Activated CD4-positive, alpha-beta memory T cell treated with anti-CD3 and anti-CD28 coated beads for 36 hours (primary cell): ENCODE measurements around the gene VPS39. TPM values are rescaled to one million over a fixed set of nuclear protein-coding genes. Genes with fewer than 3 reads are reported as not detected.

Source experiments
- CTCF ChIA-PET: fragments of 350-600 bp; sonication (Branson Sonifier 250); formaldehyde crosslinking; loops from one replicate; lab custom pipeline; 2021; ENCODE audit warnings: antibody characterized with exemption, inconsistent platforms; lab: Charles Lee
- POLR2A ChIA-PET: fragments of 350-600 bp; sonication (Branson Sonifier 250); formaldehyde crosslinking; loops from one replicate; lab custom pipeline; 2021; ENCODE audit warnings: antibody characterized with exemption; lab: Charles Lee
- DNase-seq: peaks from one replicate; pipeline ENCODE4 v3.0.0-alpha.2; 2020
- H3K27ac Mint-ChIP-seq: one replicate; pipeline ENCODE4 v1.8.0; 2021; ENCODE audit warnings: mixed read lengths
- H3K27me3 Mint-ChIP-seq: one replicate; pipeline ENCODE4 v1.8.0; 2021; ENCODE audit warnings: mixed read lengths
- H3K36me3 Mint-ChIP-seq: one replicate; pipeline ENCODE4 v1.8.0; 2021; ENCODE audit warnings: mixed read lengths
- H3K4me1 Mint-ChIP-seq: one replicate; pipeline ENCODE4 v1.8.0; 2021; ENCODE audit warnings: low read depth, mixed read lengths
- H3K4me3 Mint-ChIP-seq: one replicate; pipeline ENCODE4 v1.8.0; 2021; ENCODE audit warnings: mild to moderate bottlenecking, mixed read lengths
- H3K9me3 Mint-ChIP-seq: one replicate; pipeline ENCODE4 v1.8.0; 2021; ENCODE audit warnings: mixed read lengths
- intact Hi-C: fragments of 100-400 bp; cut with micrococcal nuclease; formaldehyde crosslinking; loops from one replicate; pipeline ENCODE4 v1.15.1; 2023
- total RNA-seq, 2 experiments: library from RNA; stranded (reverse); gene quantifications; one replicate each; pipeline ENCODE4 v1.2.3, GENCODE V29; 2021

The VPS39 gene
- total RNA-seq, 2 experiments from 2014 or later = 52.6 to 57.8 TPM

GRCh38 chr15:42148808-42149492 is 59.2 kb downstream of the VPS39 start:
- ChIA-PET CTCF (interaction anchor here (1.3 kb wide), 1 partner anchor 11 kb away, joined by 4 read pairs; no protein-coding TSS in a partner anchor), POLR2A (no interaction called here)
- no peaks in the 10 kb centered on the region for H3K36me3 Mint-ChIP-seq
- no peaks in the 10 kb centered on the region for H3K4me1 Mint-ChIP-seq
- H3K4me3 Mint-ChIP-seq = no peak overlapping the region
- no peak for DNase-seq
- H3K9me3 Mint-ChIP-seq = no peaks in the 10 kb centered on the region
- H3K27ac Mint-ChIP-seq = no peak overlapping the region
- H3K27me3 Mint-ChIP-seq = no peaks in the 10 kb centered on the region
- intact Hi-C loops = no loop called here

DNA sequence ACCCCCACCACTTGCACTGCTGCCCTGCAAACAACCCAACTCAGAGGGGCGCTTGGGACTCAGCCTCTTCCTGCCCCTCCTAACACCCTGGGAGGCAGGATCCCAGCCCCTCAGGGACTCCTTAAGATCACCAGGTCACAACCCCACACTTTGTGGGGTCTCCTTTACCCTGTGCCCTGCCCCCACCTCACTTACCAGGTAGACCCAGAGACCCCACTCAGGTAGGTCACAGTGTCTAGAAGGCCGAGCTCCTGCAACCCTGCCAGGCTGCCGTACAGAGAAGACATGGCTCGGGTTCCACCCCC is 60.7 kb downstream of the VPS39 start:
- Mint-ChIP-seq H3K4me3 (no peak overlapping the region), H3K27me3 (peaks cover 2% of the 10 kb centered on the region), H3K9me3 (no peaks in the 10 kb centered on the region), H3K27ac (no peak overlapping the region), H3K36me3 (no peaks in the 10 kb centered on the region), H3K4me1 (no peaks in the 10 kb centered on the region)
- ChIA-PET POLR2A (no interaction called here), CTCF (no interaction called here)
- DNase-seq = no peak
- intact Hi-C loops = no loop called here

DNA sequence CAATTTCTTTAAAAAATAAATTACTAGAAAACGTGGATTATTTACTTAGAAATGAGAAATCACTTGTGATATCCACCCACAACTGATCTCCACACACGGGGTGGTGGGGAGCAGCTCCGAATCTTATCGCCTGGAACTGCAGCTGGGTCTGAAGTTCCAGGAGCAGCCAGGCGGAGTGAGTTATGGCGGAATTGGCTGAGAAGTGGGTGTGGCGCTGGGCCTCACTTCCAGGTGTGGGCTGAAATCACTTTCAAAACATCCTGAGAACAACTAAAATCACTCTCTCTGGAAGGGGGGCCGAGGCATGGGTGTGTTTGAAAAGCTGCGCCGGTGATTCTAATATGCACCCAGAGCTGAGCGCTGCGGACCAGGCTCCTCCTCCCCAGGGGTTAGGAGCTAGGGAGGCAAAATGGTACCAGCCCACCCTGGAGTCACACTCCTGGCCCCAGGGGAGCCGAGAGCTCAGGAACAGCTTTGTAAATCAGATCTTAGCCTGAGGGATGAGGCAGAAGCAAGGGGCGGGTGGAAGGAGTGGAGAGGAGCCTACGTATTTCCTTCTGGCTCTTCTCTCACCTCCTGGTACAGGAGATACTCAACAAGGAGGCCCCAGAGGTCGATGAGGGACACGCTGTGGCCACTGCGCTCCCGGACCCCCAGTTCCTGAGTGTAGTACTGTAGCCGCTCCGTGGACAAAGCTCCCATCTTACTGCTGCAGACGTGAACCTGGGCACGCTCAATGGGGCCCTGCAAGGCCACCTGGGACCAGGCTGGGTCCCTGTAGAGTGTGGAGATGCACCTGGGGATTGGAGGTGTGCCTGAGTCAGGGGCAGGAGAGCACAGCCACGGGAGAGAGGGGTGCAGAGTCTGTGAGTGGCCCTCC is 61.3 kb downstream of the VPS39 start:
- ChIA-PET CTCF (interaction anchor here (0.7 to 1.3 kb wide), 3 partner anchors 9 to 15 kb away, joined by 3 to 4 read pairs (median 3); no protein-coding TSS in a partner anchor), POLR2A (no interaction called here)
- H3K36me3 Mint-ChIP-seq = no peaks in the 10 kb centered on the region
- no peaks in the 10 kb centered on the region for H3K4me1 Mint-ChIP-seq
- H3K27ac Mint-ChIP-seq = no peak overlapping the region
- H3K27me3 Mint-ChIP-seq = peaks cover 2% of the 10 kb centered on the region
- no peaks in the 10 kb centered on the region for H3K9me3 Mint-ChIP-seq
- intact Hi-C loops = no loop called here
- no peak for DNase-seq
- no peak overlapping the region for H3K4me3 Mint-ChIP-seq

GRCh38 chr15:42145546-42146455 is 62.3 kb downstream of the VPS39 start:
- H3K27me3 Mint-ChIP-seq = peaks cover 2% of the 10 kb centered on the region
- no peak for DNase-seq
- intact Hi-C loops = no loop called here
- no peak overlapping the region for H3K4me3 Mint-ChIP-seq
- H3K36me3 Mint-ChIP-seq = no peaks in the 10 kb centered on the region
- H3K27ac Mint-ChIP-seq = no peak overlapping the region
- no peaks in the 10 kb centered on the region for H3K9me3 Mint-ChIP-seq
- POLR2A ChIA-PET = no interaction called here
- H3K4me1 Mint-ChIP-seq = no peaks in the 10 kb centered on the region
- CTCF ChIA-PET = interaction anchor here (0.7 to 1.3 kb wide), 3 partner anchors 8 to 14 kb away, joined by 3 to 4 read pairs (median 3); no protein-coding TSS in a partner anchor

DNA sequence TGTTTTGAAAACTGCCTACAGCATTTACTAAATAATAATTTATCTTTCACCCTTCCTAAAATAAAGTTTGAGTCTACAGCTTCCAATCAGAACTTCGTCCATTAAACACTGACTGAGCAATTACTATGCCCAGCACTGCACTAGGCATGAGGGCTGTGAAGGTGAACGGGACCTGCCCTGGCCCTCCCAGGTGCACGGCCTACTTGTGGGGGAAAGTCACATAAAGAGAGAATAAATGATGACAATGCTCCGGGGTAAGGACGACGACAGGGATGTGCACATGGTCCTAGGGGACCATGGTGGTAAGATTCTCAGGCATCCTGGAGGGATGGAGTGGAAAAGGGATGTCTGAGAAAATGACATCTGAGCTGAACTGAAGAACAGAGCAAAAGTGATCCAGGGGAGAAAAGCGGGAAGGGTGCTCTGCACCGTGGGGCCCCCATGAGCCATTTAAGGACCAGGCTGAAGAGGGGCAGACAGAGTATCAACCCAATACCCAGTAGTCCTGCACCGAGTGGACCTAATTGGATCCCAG is 63.2 kb downstream of the VPS39 start:
- CTCF ChIA-PET = interaction anchor here (0.9 kb wide), 1 partner anchor 10 kb away, joined by 3 read pairs; no protein-coding TSS in a partner anchor
- DNase-seq = no peak
- H3K36me3 Mint-ChIP-seq = no peaks in the 10 kb centered on the region
- intact Hi-C loops = no loop called here
- H3K27me3 Mint-ChIP-seq = peaks cover 2% of the 10 kb centered on the region
- POLR2A ChIA-PET = no interaction called here
- H3K9me3 Mint-ChIP-seq = no peaks in the 10 kb centered on the region
- no peak overlapping the region for H3K4me3 Mint-ChIP-seq
- H3K4me1 Mint-ChIP-seq = no peaks in the 10 kb centered on the region
- H3K27ac Mint-ChIP-seq = no peak overlapping the region

DNA sequence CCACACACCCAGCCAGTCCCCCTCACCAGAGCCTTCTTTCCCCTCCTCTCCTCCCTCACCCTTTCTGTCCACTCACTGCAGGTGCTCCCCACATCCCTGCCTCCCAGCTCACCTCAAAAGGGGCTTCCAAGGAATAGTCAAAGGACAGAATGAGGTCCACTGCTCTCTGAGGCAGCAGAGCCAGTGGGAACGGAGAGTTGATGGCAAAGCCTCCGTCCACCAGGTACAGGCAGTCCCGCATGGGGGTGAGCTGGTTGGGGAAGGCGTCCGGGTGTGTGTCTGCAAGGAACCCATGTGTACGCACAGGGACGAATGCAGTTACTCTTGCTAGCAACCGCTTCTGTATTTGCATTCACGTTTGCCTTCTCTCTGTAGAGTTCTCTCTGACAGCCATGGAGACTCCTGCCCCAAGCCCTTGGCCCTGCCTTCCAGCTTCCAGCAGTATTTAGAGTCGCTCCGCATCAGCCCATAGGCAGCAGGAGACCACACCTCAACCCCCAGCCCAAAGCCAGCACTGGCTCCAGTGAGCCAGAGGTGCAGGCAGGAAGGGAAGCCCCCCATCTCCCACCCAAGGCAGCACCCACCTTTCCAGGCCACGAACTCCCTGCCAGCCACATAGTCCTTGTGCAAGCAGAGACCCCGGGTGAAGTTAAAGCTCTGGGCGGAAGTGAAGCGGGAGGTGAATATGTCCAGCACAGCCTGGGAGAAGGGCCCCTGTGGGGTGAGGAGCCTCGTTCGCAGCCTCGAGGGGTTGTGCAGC is 64.1 kb downstream of the VPS39 start:
- CTCF ChIA-PET = interaction anchor here (0.9 kb wide), 1 partner anchor 9 kb away, joined by 3 read pairs; no protein-coding TSS in a partner anchor
- POLR2A ChIA-PET = no interaction called here
- intact Hi-C loops = no loop called here

GRCh38 chr15:42143356-42143755 is 64.7 kb downstream of the VPS39 start:
- no peak overlapping the region for H3K4me3 Mint-ChIP-seq
- no peak for DNase-seq

More for the DNA sequence above, 64.1 kb downstream of the VPS39 start:
- H3K36me3 Mint-ChIP-seq = no peaks in the 10 kb centered on the region
- H3K27me3 Mint-ChIP-seq = peaks cover 2% of the 10 kb centered on the region
- H3K9me3 Mint-ChIP-seq = no peaks in the 10 kb centered on the region
- no peak for DNase-seq
- no peak overlapping the region for H3K27ac Mint-ChIP-seq
- no peak overlapping the region for H3K4me3 Mint-ChIP-seq
- no peaks in the 10 kb centered on the region for H3K4me1 Mint-ChIP-seq

GRCh38 chr15:42141795-42142667 is 66.1 kb downstream of the VPS39 start:
- Mint-ChIP-seq H3K4me1 (no peaks in the 10 kb centered on the region), H3K4me3 (no peak overlapping the region), H3K27me3 (peaks cover 2% of the 10 kb centered on the region), H3K36me3 (no peaks in the 10 kb centered on the region), H3K9me3 (no peaks in the 10 kb centered on the region), H3K27ac (no peak overlapping the region)
- intact Hi-C loops = no loop called here
- DNase-seq = no peak
- CTCF ChIA-PET = interaction anchor here (0.6 to 1.7 kb wide), 2 partner anchors 58 to 162 kb away, joined by 3 to 5 read pairs; no protein-coding TSS in a partner anchor
- POLR2A ChIA-PET = no interaction called here

More at GRCh38 chr15:42143356-42143755, 64.7 kb downstream of the VPS39 start:
- peaks cover 2% of the 10 kb centered on the region for H3K27me3 Mint-ChIP-seq
- ChIA-PET POLR2A (no interaction called here), CTCF (no interaction called here)
- H3K27ac Mint-ChIP-seq = no peak overlapping the region
- H3K36me3 Mint-ChIP-seq = no peaks in the 10 kb centered on the region
- no peaks in the 10 kb centered on the region for H3K9me3 Mint-ChIP-seq
- H3K4me1 Mint-ChIP-seq = no peaks in the 10 kb centered on the region
- intact Hi-C loops = no loop called here

DNA sequence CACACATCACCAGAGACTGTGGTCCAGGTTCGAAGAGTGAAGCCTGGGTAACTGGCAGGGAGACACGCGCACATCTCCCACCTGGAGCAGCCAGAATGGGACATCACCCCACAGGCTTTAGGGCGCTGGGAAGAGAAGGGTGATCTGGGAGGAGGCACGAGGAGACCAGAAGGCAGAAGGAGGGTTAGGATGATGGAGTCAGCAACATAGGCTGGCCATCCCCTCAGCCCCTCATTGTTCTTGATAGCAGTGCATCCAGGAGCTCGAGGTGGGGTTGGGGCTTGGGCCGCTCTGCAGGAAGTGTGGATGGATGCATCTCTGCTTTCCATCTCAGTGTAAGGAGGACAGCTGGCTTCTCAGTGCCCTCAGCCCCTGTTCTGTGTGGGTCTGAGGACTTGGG is 66.9 kb downstream of the VPS39 start:
- Mint-ChIP-seq H3K4me1 (no peaks in the 10 kb centered on the region), H3K27ac (no peak overlapping the region), H3K27me3 (peaks cover 5% of the 10 kb centered on the region), H3K9me3 (no peaks in the 10 kb centered on the region), H3K36me3 (no peaks in the 10 kb centered on the region), H3K4me3 (no peak overlapping the region)
- CTCF ChIA-PET = interaction anchor here (0.6 to 1.7 kb wide), 3 partner anchors 57 to 161 kb away, joined by 3 to 5 read pairs (median 4); no protein-coding TSS in a partner anchor
- POLR2A ChIA-PET = no interaction called here
- intact Hi-C loops = no loop called here
- DNase-seq = no peak

DNA sequence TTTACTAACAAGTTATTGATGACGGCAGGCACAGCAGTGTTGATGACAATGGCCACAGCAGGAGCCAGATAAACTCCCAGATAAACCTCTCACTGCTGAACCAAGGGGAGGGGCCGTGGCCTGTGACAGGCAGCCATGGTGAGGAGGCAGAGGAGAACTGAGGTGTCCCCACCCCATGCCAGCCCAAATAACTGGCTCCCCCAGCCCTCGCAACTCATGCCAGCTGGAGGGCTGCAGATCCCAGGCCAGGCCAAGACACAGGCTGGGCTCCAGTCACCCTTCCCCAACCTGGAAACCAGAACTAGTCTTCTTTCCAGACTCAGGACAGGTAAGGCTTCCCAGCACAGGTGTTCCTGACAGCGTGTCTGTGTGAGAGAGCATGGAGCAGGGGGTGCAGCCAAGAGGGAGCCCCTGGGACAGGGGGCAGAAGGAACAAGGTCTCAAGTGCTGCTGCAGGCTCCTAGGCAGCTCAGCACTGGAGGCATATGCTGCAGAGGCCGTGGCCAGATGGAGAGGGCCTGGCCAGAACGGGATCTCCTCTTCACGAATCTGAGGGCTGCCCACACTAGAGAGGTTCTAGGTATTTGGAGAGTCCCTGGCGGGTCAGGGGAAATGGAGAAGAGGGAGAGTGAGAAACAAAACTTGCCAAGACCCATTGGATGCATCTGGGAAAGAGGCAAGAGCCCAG is 67.6 kb downstream of the VPS39 start:
- ChIA-PET CTCF (interaction anchor here (1.0 to 1.7 kb wide), 2 partner anchors 56 to 77 kb away, joined by 4 to 5 read pairs; no protein-coding TSS in a partner anchor), POLR2A (no interaction called here)
- Mint-ChIP-seq H3K27me3 (peaks cover 5% of the 10 kb centered on the region), H3K36me3 (no peaks in the 10 kb centered on the region), H3K9me3 (no peaks in the 10 kb centered on the region), H3K4me3 (no peak overlapping the region), H3K4me1 (no peaks in the 10 kb centered on the region), H3K27ac (no peak overlapping the region)
- intact Hi-C loops = no loop called here
- no peak for DNase-seq
